ENCODE measurements around the gene OGN. TPM values are rescaled to one million over a fixed set of nuclear protein-coding genes. Genes with fewer than 3 reads are reported as not detected.

OGN gene
- total and polyA plus RNA-seq, 8 donors = 0.28 to 5.8 (median 1.3) TPM

DNA sequence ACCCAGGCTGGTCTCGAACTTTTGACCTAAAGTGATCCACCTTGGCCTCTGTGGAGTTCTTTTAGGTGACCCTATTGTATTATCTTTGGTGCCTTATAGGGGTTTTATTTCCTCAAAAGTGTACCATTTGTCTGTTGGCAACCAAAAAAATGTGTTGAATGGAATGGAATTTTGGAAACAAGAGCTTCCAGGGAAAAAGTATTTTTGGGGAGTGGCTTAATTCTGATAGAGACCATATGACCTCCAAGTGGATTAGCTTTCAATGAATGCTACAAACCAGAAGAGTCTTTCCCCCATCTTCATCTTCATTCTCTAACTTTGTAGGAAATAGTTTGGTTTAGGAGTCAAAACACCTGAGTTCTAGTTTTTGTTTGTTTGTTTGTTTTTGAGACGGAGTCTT lies 3.4 kb upstream of the OGN start:
- no peak for DNase-seq
- no peaks in the 10 kb centered on the region for H3K9me3 ChIP-seq
- no peaks in the 10 kb centered on the region for H3K27me3 ChIP-seq
- no peak for TF ChIP-seq CTCF (IDR thresholded peaks at IDR 0.05)
- H3K4me1 ChIP-seq = no peaks in the 10 kb centered on the region
- no peak for FAIRE-seq
- no peaks in the 10 kb centered on the region for H3K36me3 ChIP-seq
- WGBS, 2 donors = 96% methylated on average over 2 of the region's 2 CpGs
- no peak overlapping the region for H3K4me3 ChIP-seq
- intact Hi-C loops (cut with DNase I) = no loop called here
- ATAC-seq = no peak
- H3K27ac ChIP-seq = no peak overlapping the region

DNA sequence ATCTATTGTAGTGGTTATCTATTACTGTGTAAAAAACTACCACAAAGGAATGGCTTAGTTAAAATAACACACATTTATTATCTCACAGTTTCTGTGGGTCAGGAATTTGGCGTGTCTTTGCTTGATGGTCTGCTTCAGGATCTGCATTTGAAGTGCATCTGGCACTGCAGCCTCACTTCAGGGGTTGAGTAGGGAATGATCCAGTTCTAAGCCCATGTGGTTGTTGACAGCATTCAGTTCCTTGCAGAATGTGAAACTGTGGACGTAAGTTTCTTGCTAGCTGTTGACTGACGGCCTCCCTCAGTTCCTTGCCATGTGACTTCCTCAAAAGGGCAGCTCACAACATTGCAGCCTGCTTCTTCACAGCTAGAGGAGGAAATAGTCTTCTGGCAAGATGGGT lies 2.1 kb upstream of the OGN start:
- Histone ChIP-seq H3K36me3 (no peaks in the 10 kb centered on the region), H3K9me3 (no peaks in the 10 kb centered on the region), H3K27me3 (no peaks in the 10 kb centered on the region), H3K27ac (peak overlapping the region in 1 of 4 donors; percentile 18), H3K4me1 (no peaks in the 10 kb centered on the region), H3K4me3 (no peak overlapping the region)
- 79 to 82% methylated on average over 3 of the region's 3 CpGs for WGBS, 2 donors
- peak in 2 of 4 donors; percentile 80 to 87 for ATAC-seq
- TF ChIP-seq CTCF (IDR thresholded peaks at IDR 0.05) = no peak
- DNase-seq = peak in 1 of 6 donors; percentile 29
- FAIRE-seq = no peak
- intact Hi-C loops (cut with DNase I) = no loop called here

DNA sequence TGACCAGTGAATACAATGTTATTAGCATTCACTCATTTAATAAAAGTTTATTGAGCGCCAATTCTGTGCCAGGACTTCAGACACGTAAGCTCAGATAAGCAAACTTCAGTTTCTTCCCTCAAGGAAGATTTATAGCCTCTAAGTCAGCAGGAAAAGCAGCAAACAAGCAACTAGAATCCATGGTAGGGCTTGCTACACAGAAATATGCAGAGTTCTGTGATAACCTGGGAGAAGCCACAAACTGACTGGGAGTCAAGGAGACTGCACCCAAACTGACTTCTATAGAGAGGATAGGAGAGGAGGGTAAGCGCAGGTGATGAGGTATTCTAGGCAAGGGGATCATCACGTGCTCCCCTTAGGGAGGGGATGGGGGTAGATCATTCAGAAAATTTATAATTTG lies 1.4 kb upstream of the OGN start:
- intact Hi-C loops (cut with DNase I) = no loop called here
- no peaks in the 10 kb centered on the region for H3K36me3 ChIP-seq
- DNase-seq (no peak), FAIRE-seq (no peak), ATAC-seq (no peak)
- 81 to 82% methylated on average over 4 of the region's 4 CpGs for WGBS, 2 donors
- no peak overlapping the region for H3K4me3 ChIP-seq
- H3K27ac ChIP-seq = no peak overlapping the region
- no peaks in the 10 kb centered on the region for H3K9me3 ChIP-seq
- no peaks in the 10 kb centered on the region for H3K4me1 ChIP-seq
- TF ChIP-seq CTCF (IDR thresholded peaks at IDR 0.05) = no peak
- no peaks in the 10 kb centered on the region for H3K27me3 ChIP-seq

DNA sequence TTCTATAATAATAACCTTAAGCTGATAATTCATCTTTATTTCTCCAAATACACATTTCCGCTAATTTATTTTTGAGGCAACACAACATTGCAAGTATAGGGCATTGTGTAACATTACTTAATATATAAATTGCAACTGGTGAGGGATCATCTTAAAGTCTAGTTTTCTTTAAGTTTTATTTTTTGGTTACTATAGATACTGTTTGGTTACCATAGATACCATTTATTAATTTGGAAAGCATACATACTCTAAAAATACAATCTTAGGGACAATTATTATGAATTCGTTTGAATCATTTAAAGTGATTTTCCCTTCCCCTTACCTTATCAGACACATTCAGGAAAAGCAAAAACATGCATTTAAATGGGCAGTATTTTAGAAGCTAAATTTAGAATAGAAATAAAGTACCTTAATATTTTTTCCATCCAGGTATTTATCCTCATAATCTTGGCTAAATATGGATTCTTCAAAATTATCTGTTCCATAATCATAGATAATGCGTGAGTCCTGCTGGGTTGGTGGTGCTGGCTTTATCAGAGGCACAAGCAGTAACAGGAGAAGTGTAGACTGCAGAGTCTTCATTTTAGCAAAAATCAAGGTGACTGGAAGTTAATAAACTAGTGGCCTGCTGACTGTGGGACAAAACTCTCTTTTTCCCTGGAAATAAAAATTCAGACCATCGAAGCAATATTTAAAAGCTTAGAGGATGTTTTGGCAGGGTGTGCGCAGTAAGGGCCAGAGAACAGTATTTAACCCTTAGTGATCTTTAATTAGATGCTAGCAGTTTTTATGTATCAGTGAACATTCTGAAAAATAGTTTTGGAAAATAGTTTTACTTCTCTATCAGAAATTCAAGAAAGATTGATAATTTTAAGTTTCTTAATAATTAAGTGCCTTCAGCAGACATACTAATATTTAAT lies 1.3 kb downstream of the OGN start:
- Histone ChIP-seq H3K27ac (no peak overlapping the region), H3K4me3 (no peak overlapping the region), H3K36me3 (no peaks in the 10 kb centered on the region), H3K9me3 (no peaks in the 10 kb centered on the region), H3K27me3 (no peaks in the 10 kb centered on the region), H3K4me1 (no peaks in the 10 kb centered on the region)
- DNase-seq (no peak), ATAC-seq (no peak), FAIRE-seq (no peak)
- intact Hi-C loops (cut with DNase I) = no loop called here
- WGBS, 2 donors = 72 to 79% methylated on average over 5 of the region's 5 CpGs
- no peak for TF ChIP-seq CTCF (IDR thresholded peaks at IDR 0.05)

DNA sequence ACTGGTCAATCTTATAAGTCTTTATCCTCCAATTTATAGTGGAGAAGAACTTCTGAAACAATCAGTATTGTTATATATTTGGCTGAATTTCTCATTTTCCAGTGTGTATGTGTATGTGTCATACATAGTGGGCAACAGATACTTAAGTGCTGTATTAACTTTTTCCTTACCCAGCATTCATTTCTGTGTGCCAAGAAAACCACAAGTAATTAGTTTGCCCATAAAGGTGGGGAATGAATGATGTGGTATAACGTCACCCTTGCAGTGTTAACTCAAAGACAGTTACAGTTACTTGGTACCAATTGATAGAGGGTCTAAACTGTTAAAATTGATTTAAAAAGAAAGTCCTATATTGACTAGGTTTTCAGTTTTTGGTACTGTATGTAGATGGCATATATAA lies 2.0 kb downstream of the OGN start:
- H3K4me1 ChIP-seq = no peaks in the 10 kb centered on the region
- H3K9me3 ChIP-seq = no peaks in the 10 kb centered on the region
- whole genome bisulfite sequencing, 2 donors = 81 to 88% methylated on average over 1 of the region's 1 CpG
- intact Hi-C loops (cut with DNase I) = no loop called here
- H3K36me3 ChIP-seq = no peaks in the 10 kb centered on the region
- no peak overlapping the region for H3K27ac ChIP-seq
- DNase-seq = no peak
- no peak for ATAC-seq
- TF ChIP-seq CTCF (IDR thresholded peaks at IDR 0.05) = no peak
- H3K4me3 ChIP-seq = no peak overlapping the region
- no peak for FAIRE-seq
- H3K27me3 ChIP-seq = no peaks in the 10 kb centered on the region

All from pancreas (tissue), 10 donors.